ENCODE measurements around the gene SYNGR4. TPM values are rescaled to one million over a fixed set of nuclear protein-coding genes. Genes with fewer than 3 reads are reported as not detected.
A peak's percentile ranks its signal among the peaks of the same experiment; 100 is the strongest.

Gene SYNGR4
- total RNA-seq, 1 experiment from 2014 or later: 0.32 TPM

DNA sequence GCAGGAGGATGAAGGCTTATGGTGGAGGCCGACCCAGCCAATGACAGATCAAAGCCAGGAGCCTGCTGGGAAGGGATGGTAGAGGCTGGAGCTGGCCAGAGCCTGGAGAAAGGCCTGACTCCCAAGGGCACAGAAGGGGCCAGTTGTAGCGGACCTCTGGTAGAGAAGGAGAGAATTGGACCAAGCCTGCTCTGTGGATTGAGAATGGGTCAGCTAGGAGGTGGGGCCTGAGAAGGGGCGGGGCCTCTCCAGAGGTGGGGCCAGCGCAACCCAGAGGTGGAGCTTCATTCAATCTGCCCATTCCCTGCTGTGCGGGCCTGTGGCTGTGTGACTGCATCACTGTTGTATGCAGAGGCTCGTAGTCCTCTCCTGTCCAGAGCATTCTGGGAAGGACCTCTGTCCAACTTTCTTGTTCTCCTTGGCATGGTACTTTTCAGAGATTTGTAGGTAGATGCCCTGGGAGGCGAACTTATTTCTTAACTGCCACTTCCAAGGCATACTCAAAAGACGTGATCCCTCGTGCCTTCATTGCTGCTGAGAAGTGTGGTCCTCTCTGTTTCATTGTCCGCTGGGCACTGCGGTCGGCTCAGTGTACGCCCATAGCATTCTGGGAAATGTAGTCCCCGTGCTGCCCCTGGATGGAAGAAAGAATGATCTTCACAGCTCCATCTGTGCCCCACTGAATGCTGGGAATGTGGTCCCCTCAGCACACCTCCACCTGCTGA, 36.0 kb downstream of the SYNGR4 start:
- H3K27me3 ChIP-seq (replicated peaks; ENCODE audit: control insufficient read depth, insufficient read depth, low read length): no peaks in the 10 kb centered on the region
- peaks cover 10% of the 10 kb centered on the region for H3K9me3 Mint-ChIP-seq (ENCODE audit: unreplicated experiment)
- H3K27ac Mint-ChIP-seq (ENCODE audit: unreplicated experiment): peak overlapping the region; percentile 27
- peaks cover 21% of the 10 kb centered on the region for H3K36me3 Mint-ChIP-seq (ENCODE audit: insufficient read depth, unreplicated experiment)
- ChIA-PET CTCF (interaction anchor here (0.5 to 1.4 kb wide), 5 partner anchors 9 to 184 kb away, joined by 3 to 10 read pairs (median 3); partner anchors contain the start of genes GRWD1 and KDELR1), POLR2A (interaction anchor here (0.5 to 1.4 kb wide), 6 partner anchors 9 to 158 kb away, joined by 4 to 11 read pairs (median 4); partner anchors contain the start of gene KDELR1)
- no TSS peak for BruUV-seq (replicated peaks)
- H3K4me3 ChIP-seq (ENCODE audit: low read depth, low read length): no peak overlapping the region
- no peaks in the 10 kb centered on the region for H3K9me3 ChIP-seq
- H3K4me3 Mint-ChIP-seq (ENCODE audit: unreplicated experiment): peak overlapping the region; percentile 83
- intact Hi-C loops (cut with micrococcal nuclease; ENCODE audit: unreplicated experiment): loop anchor here (2.0 kb wide), 1 partner anchor 45 kb away; the partner anchor contains the start of gene GRWD1
- H3K4me1 Mint-ChIP-seq (ENCODE audit: low read depth, unreplicated experiment): peaks cover 44% of the 10 kb centered on the region
- peak; percentile 76 to 81 for DNase-seq
- peaks cover 26% of the 10 kb centered on the region for H3K4me1 ChIP-seq
- no peaks in the 10 kb centered on the region for H3K27me3 Mint-ChIP-seq (ENCODE audit: insufficient read depth, unreplicated experiment)
- no peak for TF ChIP-seq CTCF (IDR thresholded peaks at IDR 0.05; ENCODE audit: insufficient read depth in 1 of 2, low read depth in 1 of 2, low read length in 1 of 2, severe bottlenecking in 1 of 2, unreplicated experiment in 1 of 2)
- no peaks in the 10 kb centered on the region for H3K36me3 ChIP-seq (ENCODE audit: control insufficient read depth, insufficient read depth, low read length)

GRCh38 chr19:48401287-48401686, 37.1 kb downstream of the SYNGR4 start:
- ChIA-PET POLR2A (no interaction called here), CTCF (interaction anchor here (0.6 to 3.4 kb wide), 3 partner anchors 8 to 80 kb away, joined by 6 to 9 read pairs (median 6); partner anchors contain the start of genes GRIN2D and KDELR1)
- peaks cover 10% of the 10 kb centered on the region for H3K9me3 Mint-ChIP-seq (ENCODE audit: unreplicated experiment)
- no peak overlapping the region for H3K4me3 ChIP-seq (ENCODE audit: low read depth, low read length)
- H3K27me3 Mint-ChIP-seq (ENCODE audit: insufficient read depth, unreplicated experiment): no peaks in the 10 kb centered on the region
- TF ChIP-seq CTCF (IDR thresholded peaks at IDR 0.05; ENCODE audit: insufficient read depth in 1 of 2, low read depth in 1 of 2, low read length in 1 of 2, severe bottlenecking in 1 of 2, unreplicated experiment in 1 of 2): no peak
- no peaks in the 10 kb centered on the region for H3K27me3 ChIP-seq (replicated peaks; ENCODE audit: control insufficient read depth, insufficient read depth, low read length)
- DNase-seq: no peak
- intact Hi-C loops (cut with micrococcal nuclease; ENCODE audit: unreplicated experiment): loop anchor here (2.0 kb wide), 1 partner anchor 44 kb away; the partner anchor contains the start of gene GRWD1
- H3K9me3 ChIP-seq: no peaks in the 10 kb centered on the region
- no peak overlapping the region for H3K27ac Mint-ChIP-seq (ENCODE audit: unreplicated experiment)
- peaks cover 44% of the 10 kb centered on the region for H3K4me1 Mint-ChIP-seq (ENCODE audit: low read depth, unreplicated experiment)
- no peak overlapping the region for H3K4me3 Mint-ChIP-seq (ENCODE audit: unreplicated experiment)
- H3K36me3 Mint-ChIP-seq (ENCODE audit: insufficient read depth, unreplicated experiment): peaks cover 21% of the 10 kb centered on the region
- BruUV-seq (replicated peaks): no TSS peak
- peaks cover 28% of the 10 kb centered on the region for H3K4me1 ChIP-seq
- no peaks in the 10 kb centered on the region for H3K36me3 ChIP-seq (ENCODE audit: control insufficient read depth, insufficient read depth, low read length)

DNA sequence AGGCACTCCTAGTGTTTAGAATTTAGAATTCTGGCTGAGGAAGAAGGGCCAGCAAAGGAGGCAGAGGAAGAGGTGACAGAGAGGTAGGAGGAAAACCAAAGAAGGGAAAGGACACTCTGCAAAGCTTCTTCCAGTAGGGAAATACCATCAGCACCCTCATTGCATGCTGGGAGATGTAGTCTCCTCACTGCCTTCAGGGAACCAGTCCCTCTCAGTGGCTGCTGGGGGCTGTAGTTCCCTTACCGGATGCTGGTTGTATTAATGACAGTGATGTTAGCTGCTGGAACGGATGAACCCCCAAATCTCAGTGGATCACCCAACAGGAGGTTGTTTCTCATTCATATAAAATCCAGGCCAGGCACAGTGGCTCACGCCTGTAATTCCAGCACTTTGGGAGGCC, 39.4 kb downstream of the SYNGR4 start:
- Mint-ChIP-seq H3K4me1 (ENCODE audit: low read depth, unreplicated experiment) (peaks cover 32% of the 10 kb centered on the region), H3K36me3 (ENCODE audit: insufficient read depth, unreplicated experiment) (peaks cover 13% of the 10 kb centered on the region), H3K27ac (ENCODE audit: unreplicated experiment) (no peak overlapping the region), H3K4me3 (ENCODE audit: unreplicated experiment) (no peak overlapping the region), H3K9me3 (ENCODE audit: unreplicated experiment) (peaks cover 10% of the 10 kb centered on the region), H3K27me3 (ENCODE audit: insufficient read depth, unreplicated experiment) (no peaks in the 10 kb centered on the region)
- H3K36me3 ChIP-seq (ENCODE audit: control insufficient read depth, insufficient read depth, low read length): no peaks in the 10 kb centered on the region
- peaks cover 15% of the 10 kb centered on the region for H3K4me1 ChIP-seq
- DNase-seq: peak; percentile 78 to 81
- TF ChIP-seq CTCF (IDR thresholded peaks at IDR 0.05; ENCODE audit: insufficient read depth in 1 of 2, low read depth in 1 of 2, low read length in 1 of 2, severe bottlenecking in 1 of 2, unreplicated experiment in 1 of 2): no peak
- ChIA-PET CTCF (interaction anchor here (1.1 to 3.4 kb wide), 3 partner anchors 12 to 69 kb away, joined by 3 to 9 read pairs (median 5); partner anchors contain the start of gene KDELR1), POLR2A (interaction anchor here (0.5 to 0.6 kb wide), 3 partner anchors 40 to 200 kb away, joined by 3 to 6 read pairs (median 3); partner anchors contain the start of genes SYNGR4 and TMEM143)
- intact Hi-C loops (cut with micrococcal nuclease; ENCODE audit: unreplicated experiment): no loop called here
- H3K4me3 ChIP-seq (ENCODE audit: low read depth, low read length): no peak overlapping the region
- no peaks in the 10 kb centered on the region for H3K27me3 ChIP-seq (replicated peaks; ENCODE audit: control insufficient read depth, insufficient read depth, low read length)
- no TSS peak for BruUV-seq (replicated peaks)
- no peaks in the 10 kb centered on the region for H3K9me3 ChIP-seq
